NCI-H526 treated with DMSO at 0.1 percent for 48 hours (cell line): Measurements from ENCODE around the gene RGS7.
"Not testable (repeated sequence)": the region's sequence is repeated elsewhere in the genome, so short reads cannot be mapped to it uniquely, and the experiment has no call there.

Source experiments
- DNase-seq: peaks from one replicate; lab custom pipeline; 2025; lab: John Stamatoyannopoulos, UW

Gene RGS7

GRCh38 chr1:240917976-240918375 lies 439.0 kb downstream of the RGS7 start:
- DNase-seq = no peak

- no peak for DNase-seq
Measured at GRCh38 chr1:240914506-240914905, 442.5 kb downstream of the RGS7 start.

DNA sequence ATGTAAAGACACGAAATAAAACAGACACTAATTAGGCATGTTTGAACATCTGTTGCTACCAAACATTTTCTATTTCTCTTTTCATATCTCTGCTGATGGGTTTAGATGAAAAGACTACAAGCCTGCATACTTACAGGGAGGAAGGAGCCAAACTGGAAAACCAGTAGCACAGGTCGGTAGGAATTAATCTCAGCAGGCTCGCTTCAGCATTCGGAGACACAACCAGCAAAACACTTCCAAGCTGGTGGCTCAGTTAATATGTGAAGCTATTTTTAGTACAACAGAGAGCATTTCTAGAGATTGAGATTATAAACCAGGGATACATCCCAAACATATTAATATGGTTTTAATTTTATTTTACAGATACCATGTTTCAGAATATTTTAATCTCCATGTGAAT lies 444.2 kb downstream of the RGS7 start:
- DNase-seq = no peak

GRCh38 chr1:240909701-240910457 lies 447.1 kb downstream of the RGS7 start:
- DNase-seq = no peak

DNA sequence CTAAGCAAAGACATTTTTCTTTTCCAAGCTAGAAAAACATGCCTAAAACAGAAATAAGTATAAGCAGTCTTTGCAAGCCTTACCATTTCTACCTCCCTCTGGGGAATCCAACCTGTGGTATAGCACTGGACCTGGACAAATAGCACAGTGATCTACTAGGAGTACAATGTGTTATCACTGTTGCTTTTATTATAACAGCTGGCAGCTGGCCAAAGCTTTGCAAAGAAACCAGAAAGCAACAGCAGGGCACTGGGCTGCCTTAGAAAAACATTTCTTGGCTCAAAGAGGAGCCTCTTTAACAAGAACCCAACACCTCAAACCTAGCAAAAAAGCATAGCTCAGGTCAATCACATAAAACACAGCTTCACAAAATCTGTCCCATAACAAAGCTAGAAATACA lies 450.5 kb downstream of the RGS7 start:
- DNase-seq = no peak

GRCh38 chr1:240905225-240905765 lies 451.7 kb downstream of the RGS7 start:
- DNase-seq = no peak

DNA sequence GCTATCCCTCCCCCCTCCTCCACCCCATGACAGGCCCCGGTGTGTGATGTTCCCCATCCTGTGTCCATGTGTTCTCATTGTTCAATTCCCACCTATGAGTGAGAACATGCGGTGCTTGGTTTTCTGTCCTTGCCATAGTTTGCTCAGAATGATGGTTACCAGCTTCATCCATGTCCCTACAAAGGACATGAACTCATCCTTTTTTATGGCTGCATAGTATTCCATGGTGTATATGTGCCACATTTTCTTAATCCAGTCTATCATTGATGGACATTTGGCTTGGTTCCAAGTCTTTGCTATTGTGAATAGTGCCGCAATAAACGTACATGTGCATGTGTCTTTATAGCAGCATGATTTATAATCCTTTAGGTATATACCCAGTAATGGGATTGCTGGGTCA lies 461.6 kb downstream of the RGS7 start:
- not testable (repeated sequence) for DNase-seq

DNA sequence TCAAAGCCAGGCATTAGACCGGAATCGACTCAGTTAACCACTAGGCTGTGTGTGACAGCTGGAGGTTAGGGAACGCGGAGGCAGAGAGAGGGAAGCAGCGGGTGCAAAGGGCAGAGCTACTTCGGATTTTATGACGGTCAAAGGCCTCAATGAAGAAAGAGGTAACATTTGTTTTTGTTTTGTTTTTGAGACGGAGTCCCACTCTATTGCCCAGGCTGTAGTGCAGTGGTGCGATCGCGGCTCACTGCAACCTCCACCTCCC lies 468.3 kb downstream of the RGS7 start:
- no peak for DNase-seq

DNA sequence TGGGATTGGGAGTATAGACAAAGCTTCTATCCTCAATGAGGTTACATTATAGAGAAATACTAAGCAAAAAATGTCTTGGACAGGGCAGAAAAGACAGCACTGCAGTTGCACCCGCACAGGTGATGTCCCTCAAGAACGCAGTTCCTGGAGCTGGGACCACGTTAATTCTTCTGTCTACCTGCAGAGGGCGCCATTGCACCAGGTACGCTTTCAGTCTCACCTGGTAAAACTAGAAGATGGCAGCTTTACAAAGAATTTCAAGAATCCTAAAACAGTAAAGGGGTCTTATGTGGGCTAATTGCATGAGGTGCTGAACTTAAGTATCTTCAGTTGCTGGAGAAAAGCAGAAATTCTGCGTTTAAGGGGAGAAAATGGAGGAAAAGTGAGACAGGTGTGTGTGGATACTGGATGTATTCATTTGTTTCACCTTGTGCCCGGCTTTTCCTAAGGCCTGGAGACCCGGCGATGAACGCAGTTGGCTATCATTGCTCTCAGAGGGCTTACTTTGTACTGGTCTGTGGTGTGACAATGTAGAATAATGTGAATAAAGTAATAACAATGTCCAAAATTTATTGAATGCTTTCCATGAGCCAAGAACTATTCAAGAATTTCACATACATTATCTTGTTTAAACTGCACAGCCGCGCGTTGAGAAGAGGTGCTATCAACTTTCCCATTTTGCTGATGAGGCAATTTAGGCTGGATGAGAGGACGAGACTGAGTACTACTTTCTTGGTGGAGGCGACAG lies 468.8 kb downstream of the RGS7 start:
- DNase-seq = peak; percentile 6

DNA sequence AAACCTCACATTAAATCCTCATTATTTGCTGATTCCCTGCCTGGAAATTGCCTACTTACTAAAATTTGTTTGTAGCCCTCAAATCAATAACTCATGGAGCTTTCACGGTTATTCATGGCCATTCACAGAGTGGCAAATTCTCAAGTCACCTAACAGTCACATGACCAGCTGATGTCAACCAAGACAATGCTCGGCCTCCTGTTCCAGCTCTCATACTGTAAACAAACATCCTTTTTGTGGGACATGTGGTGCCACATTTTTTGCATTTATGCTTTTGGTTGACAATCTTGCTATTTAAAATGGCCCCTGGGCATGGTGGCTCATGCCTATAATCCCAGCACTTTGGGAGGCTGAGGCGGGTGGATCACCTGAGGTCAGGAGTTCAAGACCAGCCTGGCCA lies 473.5 kb downstream of the RGS7 start:
- no peak for DNase-seq

DNA sequence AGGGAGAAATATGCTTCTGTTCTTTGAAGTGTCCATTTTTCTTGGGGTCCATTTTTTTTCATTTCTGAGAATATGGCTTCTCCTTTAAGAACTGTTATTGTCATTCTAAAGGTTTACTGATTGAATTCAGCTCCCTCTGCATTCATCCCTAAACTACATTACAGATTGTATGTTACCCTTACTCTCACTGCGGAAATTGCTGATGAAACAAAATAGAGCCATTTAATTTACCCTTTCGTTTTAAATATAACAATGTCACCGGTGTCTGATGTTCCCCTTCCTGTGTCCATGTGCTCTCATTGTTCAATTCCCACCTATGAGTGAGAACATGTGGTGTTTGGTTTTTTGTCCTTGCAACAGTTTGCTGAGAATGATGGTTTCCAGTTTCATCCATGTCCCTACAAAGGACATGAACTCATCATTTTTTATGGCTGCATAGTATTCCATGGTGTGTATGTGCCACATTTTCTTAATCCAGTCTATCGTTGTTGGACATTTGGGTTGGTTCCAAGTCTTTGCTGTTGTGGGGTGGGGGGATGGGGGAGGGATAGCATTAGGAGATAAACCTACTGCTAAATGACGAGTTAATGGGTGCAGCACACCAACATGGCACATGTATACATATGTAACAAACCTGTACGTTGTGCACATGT lies 474.2 kb downstream of the RGS7 start:
- not testable (repeated sequence) for DNase-seq

DNA sequence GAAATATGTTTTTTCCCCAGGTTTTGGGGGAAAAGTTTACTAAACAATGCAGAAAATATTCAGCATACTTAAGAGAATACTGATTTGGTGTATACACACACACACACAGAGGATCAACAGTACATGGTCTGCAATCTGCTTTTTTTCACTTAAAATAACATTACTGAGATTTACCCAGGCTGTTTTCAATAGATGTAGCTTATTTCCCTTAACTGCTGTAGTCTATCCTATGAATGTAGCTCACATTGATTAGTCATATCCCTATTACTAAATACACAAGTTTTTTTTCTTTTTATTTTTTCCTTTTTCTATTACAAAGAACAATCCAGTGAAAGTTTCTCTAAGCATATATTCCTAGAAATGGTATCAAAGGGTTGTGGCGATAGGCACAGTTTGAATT lies 478.4 kb downstream of the RGS7 start:
- DNase-seq = no peak

- DNase-seq = no peak
Measured at GRCh38 chr1:240877605-240878004, 479.4 kb downstream of the RGS7 start.

DNA sequence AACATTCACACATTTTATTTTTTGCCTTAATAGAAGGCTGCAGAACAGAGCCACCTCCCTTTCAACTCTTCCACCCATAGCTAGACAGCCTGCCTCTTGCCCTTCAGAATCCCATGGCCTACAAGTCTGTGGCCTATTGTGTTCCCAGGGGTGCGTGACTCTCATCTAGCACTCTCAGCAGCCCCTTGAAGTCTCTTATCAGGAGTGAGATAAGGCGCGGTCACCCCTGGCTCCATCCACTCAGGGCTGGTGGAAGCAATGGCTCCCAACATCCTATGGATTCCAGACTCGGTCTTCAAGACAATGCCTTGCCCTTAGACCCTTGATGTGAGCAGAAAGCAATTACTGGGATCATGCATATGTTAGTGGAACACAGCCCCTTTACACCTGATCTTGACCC lies 480.9 kb downstream of the RGS7 start:
- DNase-seq = no peak

GRCh38 chr1:240869071-240869470 lies 487.9 kb downstream of the RGS7 start:
- no peak for DNase-seq

DNA sequence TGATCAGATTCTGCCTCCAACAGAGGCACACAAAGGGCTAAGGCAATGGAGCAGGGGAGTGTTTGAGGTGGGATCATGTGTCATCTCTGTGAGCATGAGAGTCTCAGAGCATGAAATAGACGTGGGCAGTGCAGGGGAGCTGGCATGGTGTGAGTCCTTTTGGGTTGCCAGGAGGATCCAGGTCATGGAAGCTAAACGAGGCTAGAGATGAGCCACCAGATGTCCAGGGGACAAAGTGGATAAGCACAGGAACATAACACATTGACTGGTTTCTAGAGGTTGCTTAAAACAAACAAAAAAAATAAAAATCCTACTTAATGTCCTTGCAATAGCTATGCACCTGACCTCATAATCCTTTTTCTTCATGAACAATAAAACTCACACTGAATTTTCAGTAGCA lies 490.3 kb downstream of the RGS7 start:
- DNase-seq = no peak

DNA sequence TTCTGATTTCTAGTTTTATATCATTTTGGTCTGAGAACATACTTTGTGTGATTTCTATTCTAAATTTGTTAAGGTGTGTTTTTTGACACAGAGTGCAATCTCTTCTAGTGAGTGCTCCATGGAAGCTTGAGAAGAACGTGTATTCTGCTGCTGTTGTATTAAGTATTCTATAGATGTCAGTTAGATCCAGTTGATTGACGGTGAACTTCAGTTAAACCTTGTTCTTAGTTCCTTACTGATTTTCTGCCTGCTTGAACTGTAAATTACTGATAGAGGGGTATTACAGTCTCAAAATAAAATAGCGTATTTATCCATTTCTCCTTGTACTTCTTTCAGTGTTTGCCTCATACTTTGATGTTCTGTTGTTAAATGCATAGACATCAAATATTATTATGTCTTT lies 497.0 kb downstream of the RGS7 start:
- no peak for DNase-seq

DNA sequence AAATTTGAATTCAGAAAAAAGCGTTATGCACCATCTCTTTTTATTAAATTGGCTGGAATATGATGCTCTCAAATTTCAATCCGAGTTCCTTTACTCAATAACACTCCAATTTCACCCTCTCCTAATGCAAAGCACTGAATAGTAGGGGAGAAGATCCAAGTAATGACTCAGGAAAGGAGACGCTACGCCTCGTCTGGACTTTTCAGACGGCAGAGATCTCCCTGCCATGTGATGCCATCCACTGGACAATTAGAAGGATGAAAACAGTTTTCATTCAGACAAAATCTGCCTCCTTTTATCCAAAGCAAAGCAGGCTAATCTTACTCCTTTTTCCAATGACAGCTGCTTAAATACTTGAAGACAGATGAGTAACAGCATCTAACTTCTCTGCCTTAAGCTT lies 502.6 kb downstream of the RGS7 start:
- DNase-seq = no peak

GRCh38 chr1:240847325-240847724 lies 509.7 kb downstream of the RGS7 start:
- no peak for DNase-seq

DNA sequence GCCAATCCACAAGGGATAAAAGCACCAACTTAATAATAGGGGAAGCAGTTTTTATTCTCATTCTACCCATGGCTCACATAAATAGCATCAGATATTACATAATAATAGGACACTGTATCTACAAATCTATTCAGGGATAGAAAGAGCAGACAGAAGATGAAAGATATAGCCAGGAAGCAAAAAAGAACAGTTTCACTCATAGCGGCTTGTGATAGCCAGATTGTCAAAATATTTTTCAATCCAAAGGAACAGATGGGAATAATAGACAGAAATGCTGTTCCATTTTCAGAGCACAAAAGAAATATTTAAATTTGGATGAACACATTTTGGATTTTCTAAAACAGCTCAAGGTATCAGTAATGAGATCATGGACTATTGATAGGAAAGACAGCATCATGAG lies 512.5 kb downstream of the RGS7 start:
- DNase-seq = no peak

DNA sequence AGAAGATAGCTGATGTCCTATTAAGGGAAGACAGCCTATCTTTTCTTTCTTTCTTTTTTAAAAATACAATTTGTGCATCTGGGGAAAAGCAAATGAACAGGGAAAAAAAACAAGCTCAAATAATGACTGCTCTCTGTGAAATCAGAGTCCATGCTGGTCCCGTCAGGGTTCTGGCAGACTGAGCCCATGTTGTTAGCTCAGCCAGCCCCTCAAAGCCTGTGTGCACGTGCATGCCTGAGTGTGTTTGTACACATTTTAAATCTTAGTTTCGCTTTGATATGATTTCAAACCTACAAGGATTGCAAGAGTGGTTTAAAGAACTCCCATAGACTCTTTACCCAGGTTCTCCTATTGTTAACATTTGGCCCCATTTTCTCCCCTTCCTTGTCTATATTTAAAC lies 513.2 kb downstream of the RGS7 start:
- no peak for DNase-seq

GRCh38 chr1:240836271-240836670 lies 520.7 kb downstream of the RGS7 start:
- no peak for DNase-seq

DNA sequence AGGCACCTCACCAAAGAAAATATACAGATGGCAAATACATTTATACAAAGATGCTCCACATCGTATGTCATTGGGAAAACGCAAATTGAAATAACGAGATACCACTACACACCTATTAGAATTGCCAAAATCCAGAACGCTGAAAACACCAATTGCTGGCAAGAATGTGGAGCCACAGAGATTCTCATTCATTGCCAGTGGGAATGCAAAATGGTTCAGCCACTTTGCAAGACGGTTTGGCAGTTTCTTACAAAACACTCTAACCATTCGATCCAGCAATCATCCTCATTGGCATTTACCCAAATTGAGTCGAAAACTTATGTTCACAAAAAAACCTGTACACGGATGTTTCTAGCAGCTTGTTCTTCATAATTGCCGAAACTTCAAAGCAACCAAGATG lies 521.7 kb downstream of the RGS7 start:
- no peak for DNase-seq
